Gastroesophageal sphincter (tissue), 3 donors: ENCODE results near the gene CLASP1.

Experiments used
- EP300 ChIP-seq: sonication (generic); formaldehyde crosslinking; IDR thresholded peaks from one replicate; pipeline ENCODE4 v1.6.1; 2017; ENCODE audit warnings: antibody characterized with exemption, mild to moderate bottlenecking
- POLR2A ChIP-seq, 2 donors: fragments of 450-650 bp; IDR thresholded peaks; one replicate each; pipeline ENCODE4 v1.6.1; 2017; ENCODE audit warnings: antibody characterized with exemption in 2 of 2, mild to moderate bottlenecking in 2 of 2, moderate library complexity in 1 of 2
- POLR2AphosphoS5 ChIP-seq: sonication (generic); formaldehyde crosslinking; IDR thresholded peaks from one replicate; pipeline ENCODE4 v1.6.1; 2017; ENCODE audit warnings: antibody characterized with exemption
- TF ChIP-seq, protein P1 (sequence below), 4 experiments: fragments of 200-600 bp in 2 of 4; fragments of 450-650 bp in 2 of 4; sonication (generic) in 1 of 4; IDR thresholded peaks; one replicate each; pipeline ENCODE4 v1.5.1; 2017 to 2019; ENCODE audit warnings: antibody characterized with exemption in 4 of 4, mild to moderate bottlenecking in 2 of 4, moderate library complexity in 2 of 4

DNA sequence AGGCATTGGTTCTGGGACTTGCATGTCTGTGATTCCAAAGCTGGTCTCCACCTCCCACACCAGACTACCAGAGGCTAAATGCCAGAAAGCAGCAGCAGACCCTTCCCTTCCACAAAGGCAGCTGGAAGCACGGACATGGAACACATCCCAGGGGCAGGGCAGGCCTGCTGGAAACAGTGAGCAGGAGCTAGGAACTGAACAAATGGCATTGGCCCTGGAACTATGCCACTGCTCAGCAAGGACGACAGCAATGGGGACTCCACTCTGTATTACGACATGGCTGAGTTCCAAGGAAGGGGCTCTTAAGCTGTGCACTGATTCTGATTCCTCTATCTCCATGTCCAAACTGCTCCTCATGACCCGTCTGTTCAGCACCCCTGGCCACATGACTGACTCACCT lies 286.5 kb downstream of the CLASP1 start:
- TF ChIP-seq, protein P1, sequence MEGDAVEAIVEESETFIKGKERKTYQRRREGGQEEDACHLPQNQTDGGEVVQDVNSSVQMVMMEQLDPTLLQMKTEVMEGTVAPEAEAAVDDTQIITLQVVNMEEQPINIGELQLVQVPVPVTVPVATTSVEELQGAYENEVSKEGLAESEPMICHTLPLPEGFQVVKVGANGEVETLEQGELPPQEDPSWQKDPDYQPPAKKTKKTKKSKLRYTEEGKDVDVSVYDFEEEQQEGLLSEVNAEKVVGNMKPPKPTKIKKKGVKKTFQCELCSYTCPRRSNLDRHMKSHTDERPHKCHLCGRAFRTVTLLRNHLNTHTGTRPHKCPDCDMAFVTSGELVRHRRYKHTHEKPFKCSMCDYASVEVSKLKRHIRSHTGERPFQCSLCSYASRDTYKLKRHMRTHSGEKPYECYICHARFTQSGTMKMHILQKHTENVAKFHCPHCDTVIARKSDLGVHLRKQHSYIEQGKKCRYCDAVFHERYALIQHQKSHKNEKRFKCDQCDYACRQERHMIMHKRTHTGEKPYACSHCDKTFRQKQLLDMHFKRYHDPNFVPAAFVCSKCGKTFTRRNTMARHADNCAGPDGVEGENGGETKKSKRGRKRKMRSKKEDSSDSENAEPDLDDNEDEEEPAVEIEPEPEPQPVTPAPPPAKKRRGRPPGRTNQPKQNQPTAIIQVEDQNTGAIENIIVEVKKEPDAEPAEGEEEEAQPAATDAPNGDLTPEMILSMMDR (IDR thresholded peaks at IDR 0.05), result no peak
- TF ChIP-seq POLR2A (IDR thresholded peaks at IDR 0.05) (no peak), EP300 (no peak), POLR2AphosphoS5 (no peak)
